Esophagus squamous epithelium (tissue), 4 donors: ENCODE measurements around the gene KRT2.

Experiments
- POLR2A ChIP-seq, 4 donors: fragments of 450-650 bp; IDR thresholded peaks; one replicate each; pipeline ENCODE4 v1.6.1; 2017; ENCODE audit warnings: antibody characterized with exemption in 4 of 4, mild to moderate bottlenecking in 4 of 4, moderate library complexity in 3 of 4
- TF ChIP-seq, protein P1 (sequence below), 6 experiments: fragments of 450-650 bp in 4 of 6; fragments of 200-600 bp in 2 of 6; sonication (generic) in 2 of 6; IDR thresholded peaks; one replicate each; pipeline ENCODE4 v1.5.1; 2016 to 2019; ENCODE audit warnings: antibody characterized with exemption in 6 of 6, mild to moderate bottlenecking in 4 of 6, moderate library complexity in 4 of 6

DNA sequence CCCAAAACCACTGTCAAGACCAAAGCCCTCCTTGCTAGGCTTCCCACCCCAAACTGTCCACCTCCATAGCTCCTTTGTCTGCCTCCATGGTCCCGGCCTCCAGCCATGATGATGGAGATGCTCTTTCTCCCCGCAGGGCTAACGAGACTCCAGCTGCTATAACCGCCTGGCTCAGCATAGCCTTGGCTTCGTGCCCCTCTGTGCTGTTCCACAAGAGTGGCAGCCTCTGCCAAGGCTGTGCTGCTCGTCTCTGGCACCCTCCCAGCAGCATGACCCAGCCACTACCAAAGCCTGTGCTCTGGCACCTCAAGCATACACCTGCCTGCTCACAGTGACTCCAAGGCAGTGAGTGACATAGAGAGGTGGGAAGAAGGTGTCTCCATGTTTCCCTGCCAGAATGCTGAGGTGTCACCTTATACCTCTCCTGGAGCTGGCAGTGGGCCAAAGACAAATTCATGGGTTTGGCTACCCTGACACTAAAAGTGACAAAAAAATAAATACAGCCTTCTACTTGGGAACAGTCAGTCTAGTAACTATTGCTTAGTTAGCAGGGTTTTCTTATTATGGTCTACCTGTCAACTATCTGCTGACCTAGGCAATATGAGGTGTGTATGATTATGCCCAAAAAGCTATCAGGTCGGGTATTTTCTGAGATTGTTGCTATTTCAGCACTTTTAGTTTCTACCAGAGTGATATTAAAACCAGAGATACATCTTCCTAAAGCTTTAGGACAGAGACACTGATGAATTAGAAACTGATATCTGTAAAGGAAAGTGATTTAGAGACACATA is 17.6 kb downstream of the KRT2 start:
- TF ChIP-seq, protein P1, sequence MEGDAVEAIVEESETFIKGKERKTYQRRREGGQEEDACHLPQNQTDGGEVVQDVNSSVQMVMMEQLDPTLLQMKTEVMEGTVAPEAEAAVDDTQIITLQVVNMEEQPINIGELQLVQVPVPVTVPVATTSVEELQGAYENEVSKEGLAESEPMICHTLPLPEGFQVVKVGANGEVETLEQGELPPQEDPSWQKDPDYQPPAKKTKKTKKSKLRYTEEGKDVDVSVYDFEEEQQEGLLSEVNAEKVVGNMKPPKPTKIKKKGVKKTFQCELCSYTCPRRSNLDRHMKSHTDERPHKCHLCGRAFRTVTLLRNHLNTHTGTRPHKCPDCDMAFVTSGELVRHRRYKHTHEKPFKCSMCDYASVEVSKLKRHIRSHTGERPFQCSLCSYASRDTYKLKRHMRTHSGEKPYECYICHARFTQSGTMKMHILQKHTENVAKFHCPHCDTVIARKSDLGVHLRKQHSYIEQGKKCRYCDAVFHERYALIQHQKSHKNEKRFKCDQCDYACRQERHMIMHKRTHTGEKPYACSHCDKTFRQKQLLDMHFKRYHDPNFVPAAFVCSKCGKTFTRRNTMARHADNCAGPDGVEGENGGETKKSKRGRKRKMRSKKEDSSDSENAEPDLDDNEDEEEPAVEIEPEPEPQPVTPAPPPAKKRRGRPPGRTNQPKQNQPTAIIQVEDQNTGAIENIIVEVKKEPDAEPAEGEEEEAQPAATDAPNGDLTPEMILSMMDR (IDR thresholded peaks at IDR 0.05) = no peak
- TF ChIP-seq POLR2A (IDR thresholded peaks at IDR 0.05) = no peak
